GM12801 (cell line): Measurements from ENCODE around the gene PAX1.

Experiments
- TF ChIP-seq, protein P1 (sequence below): IDR thresholded peaks from one replicate; pipeline ENCODE4 v1.5.1; 2011; ENCODE audit warnings: control low read depth; ENCODE audit not compliant: insufficient read length; ENCODE audit errors: extremely low read depth

Gene PAX1

DNA sequence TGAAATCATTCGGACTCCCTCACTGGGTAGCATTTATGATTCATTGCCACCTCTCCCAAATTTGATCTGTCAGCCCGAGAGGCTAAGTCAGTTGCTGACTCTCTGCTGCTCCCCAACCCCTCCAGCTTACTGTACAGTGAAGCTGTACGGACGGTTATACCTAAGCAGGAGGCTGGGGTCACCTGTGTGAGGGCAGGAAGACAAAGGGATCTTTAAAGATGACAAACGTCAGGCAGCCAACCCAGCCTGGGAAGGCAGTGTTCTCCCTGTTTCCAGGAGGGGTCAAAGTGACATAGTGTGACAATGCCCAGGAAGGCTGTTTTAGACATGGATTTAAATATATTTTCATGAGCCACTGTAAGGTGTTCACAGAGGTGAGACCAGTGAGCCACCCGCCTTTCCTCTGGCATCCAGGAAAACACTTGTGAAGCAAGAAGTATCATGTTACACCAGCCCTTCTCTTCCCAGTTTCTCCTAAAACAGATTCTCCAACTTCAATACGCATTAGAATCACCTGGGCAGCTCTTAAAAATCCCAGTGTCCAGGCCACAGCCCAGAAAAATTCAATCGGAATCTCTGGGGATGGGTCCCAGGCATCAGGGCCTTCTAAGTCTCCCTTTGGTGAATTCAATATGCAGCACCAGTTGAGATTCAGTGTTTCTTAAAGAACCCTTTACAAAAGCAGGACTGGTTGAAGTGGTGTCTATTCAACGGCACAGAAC is 6.8 kb upstream of the PAX1 start:
- TF ChIP-seq, protein P1, sequence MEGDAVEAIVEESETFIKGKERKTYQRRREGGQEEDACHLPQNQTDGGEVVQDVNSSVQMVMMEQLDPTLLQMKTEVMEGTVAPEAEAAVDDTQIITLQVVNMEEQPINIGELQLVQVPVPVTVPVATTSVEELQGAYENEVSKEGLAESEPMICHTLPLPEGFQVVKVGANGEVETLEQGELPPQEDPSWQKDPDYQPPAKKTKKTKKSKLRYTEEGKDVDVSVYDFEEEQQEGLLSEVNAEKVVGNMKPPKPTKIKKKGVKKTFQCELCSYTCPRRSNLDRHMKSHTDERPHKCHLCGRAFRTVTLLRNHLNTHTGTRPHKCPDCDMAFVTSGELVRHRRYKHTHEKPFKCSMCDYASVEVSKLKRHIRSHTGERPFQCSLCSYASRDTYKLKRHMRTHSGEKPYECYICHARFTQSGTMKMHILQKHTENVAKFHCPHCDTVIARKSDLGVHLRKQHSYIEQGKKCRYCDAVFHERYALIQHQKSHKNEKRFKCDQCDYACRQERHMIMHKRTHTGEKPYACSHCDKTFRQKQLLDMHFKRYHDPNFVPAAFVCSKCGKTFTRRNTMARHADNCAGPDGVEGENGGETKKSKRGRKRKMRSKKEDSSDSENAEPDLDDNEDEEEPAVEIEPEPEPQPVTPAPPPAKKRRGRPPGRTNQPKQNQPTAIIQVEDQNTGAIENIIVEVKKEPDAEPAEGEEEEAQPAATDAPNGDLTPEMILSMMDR, result no peak

DNA sequence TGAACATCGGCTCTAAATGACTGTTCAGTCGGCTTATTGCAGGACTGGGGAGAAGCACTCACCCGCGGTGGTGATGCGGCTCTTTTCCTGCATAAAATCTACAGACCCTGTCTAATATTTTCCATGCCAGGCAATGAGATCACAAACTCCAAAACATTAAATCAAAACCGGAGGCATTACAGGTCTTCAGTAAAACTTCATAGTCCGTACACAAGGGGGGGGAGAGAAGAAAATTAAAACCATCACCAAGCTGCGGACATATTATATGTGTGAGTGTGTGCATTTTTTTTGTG is 6.3 kb upstream of the PAX1 start:
- TF ChIP-seq, protein P1, result no peak

DNA sequence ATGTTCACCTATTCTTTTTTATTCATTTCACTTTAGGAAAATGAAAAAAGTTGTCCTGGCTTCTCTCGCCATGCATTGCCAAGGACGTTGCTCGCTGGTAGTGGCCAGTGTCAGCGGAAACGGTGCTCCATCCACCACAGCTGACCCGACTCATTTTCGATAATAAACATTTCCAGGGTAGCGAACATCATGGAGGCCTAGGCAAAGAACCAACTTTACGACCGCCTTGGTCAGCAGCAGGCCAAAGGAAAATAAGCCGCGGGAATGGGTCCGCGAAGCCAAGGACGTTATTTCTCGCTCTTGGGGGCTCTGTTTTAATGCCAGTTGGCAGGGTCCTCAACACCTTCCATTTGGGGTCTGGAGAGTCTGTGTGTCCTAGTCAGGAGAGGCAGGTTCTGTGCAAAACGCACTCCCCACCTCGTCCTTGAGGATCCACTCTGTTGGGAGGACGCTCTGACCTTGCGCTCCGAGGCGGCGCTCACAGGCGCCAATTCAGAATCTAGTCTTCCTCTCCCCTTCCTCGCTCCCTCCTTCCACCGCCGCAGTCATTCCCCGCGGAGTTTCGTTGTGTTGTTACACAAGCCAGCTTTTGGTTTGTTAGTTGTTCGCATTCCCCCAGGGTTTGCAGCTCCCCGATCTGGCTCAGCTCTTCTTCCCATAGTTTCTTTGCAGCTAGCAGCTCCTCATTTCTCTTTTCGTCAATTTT is 4.1 kb upstream of the PAX1 start:
- TF ChIP-seq, protein P1, result no peak

DNA sequence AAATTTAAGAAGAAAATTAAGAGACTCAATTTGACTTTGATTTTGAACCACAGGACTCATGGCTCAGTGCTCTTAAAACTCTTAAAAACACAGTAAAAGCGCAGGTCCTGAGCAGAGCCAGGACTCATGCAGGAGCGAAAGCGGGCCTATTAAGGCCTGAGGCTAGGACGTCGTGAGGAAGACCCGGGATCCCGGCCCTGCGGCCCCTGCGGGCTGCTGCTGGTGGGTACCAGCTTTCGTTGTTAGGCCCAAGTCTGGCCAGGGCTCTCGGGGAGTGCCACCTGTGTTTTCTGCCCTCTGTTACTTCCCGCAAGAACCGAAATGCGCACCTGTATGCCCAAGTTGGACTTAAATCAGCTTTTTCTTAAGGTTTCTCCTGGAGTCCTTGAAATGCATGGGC is 3.4 kb upstream of the PAX1 start:
- TF ChIP-seq, protein P1, result no peak

DNA sequence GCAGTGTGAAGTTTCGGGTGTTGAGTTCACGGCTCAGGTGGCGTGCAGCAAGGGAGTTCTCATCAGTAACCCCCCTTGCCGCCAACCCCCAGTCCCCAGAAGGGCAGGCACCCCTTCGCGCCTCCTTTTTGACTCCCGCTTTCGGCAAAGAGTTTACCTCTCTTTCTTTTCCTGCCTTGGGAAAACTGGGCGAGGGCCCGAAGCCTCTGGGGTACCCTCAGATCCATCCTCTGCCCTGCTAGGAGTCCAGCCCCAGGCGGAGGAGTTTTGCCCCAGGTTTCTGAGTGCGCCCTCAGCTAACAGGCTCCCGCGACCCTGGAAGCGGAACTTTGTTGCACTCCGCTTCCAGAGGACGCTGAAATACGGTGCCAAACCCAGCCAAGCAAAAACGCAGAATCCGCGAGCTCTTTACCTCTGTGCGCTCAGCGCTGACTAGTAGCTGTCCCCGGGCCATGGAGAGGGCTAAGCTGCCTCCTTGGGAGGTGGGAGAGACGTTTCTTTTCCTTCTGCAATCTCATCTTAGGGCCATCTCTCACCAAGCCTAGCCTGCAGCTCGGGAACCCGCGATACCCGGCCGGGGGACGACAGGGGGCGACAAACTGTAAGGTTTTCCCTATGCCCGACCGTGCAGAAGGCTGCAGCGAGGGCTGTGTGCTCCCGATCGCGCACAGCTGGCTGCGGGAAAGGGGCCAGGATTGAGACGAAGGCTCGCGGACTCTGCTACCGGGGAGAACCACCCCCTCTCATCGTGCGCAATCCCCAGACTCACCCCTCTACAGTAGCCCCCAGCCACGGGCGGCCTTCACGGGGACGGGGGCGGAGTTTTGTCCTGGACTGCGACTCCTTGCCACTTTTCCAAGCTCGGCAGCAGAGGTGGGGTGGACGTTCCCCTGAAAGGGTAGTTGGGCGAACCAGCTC is 2.7 kb upstream of the PAX1 start:
- TF ChIP-seq, protein P1, result no peak

DNA sequence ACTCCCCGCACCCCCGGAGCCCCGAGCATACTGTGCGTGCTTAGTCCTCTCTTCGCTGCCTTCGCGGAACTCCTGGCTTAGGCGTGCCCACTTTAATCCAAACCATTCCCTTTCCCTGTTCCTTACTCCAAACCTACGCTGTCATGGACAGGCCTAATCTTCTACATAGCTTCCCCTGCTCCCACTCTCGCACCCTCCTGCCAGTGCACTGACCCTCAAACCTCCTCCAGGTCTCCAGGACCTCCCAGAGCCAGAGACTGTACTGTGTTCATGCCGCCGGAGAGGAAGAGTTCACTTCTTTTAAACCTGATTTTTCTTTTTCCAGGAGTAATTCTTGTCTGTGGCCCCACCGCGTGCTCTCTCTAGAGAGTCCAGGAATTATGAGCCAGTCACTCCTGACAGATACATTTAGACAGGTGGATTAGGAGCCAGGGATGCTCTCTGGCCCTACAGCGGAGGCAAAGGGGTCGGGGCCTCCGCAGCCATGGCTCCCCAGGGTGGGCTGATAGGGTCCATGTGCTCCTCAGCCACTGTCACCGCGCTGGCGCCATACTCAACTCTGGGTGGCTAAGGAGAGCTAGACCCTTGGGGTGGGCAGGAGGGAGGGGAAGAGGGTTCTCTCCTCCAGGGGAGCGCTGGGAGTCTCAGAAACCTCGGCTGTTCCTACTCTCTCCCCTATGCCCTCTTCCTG is 1.6 kb upstream of the PAX1 start:
- TF ChIP-seq, protein P1, result no peak
